WTC11 (cell line): Measurements from ENCODE around the gene RPL29. TPM values are rescaled to one million over a fixed set of nuclear protein-coding genes. Genes with fewer than 3 reads are reported as not detected.

Source experiments
- ATAC-seq: fragments of 200-7000 bp; cut with Tn5 transposase; 2 replicates; pipeline ENCODE4 v1.10.0; 2021; ENCODE audit warnings: mild to moderate bottlenecking, moderate library complexity
- Bru-seq: library from RNA; stranded (reverse); fragments of 400-500 nt; gene quantifications from one replicate; lab custom pipeline; 2021; lab: Mats Ljungman, UMichigan
- CTCF ChIA-PET: fragments of 300-600 bp; sonication (Branson Sonifier 250); formaldehyde crosslinking; loops from one replicate; lab custom pipeline; 2021; ENCODE audit warnings: antibody characterized with exemption; lab: Charles Lee
- POLR2A ChIA-PET: fragments of 350-600 bp; sonication (Branson Sonifier 250); formaldehyde crosslinking; loops from one replicate; lab custom pipeline; 2021; ENCODE audit warnings: antibody characterized with exemption; lab: Charles Lee
- DNase-seq: peaks from one replicate; pipeline ENCODE4 v3.0.0; 2021; ENCODE audit warnings: low spot score
- H3K27ac Mint-ChIP-seq: 2 replicates; pipeline ENCODE4 v1.8.0; 2021; ENCODE audit warnings: mixed read lengths
- H3K27me3 Mint-ChIP-seq: 2 replicates; pipeline ENCODE4 v1.8.0; 2021; ENCODE audit warnings: low read depth, mild to moderate bottlenecking, moderate library complexity, mixed read lengths
- H3K36me3 Mint-ChIP-seq: 2 replicates; pipeline ENCODE4 v1.8.0; 2021; ENCODE audit warnings: mixed read lengths
- H3K4me1 Mint-ChIP-seq: 2 replicates; pipeline ENCODE4 v1.8.0; 2022; ENCODE audit warnings: mixed read lengths
- H3K4me3 Mint-ChIP-seq: 2 replicates; pipeline ENCODE4 v1.8.0; 2021; ENCODE audit warnings: mild to moderate bottlenecking, moderate library complexity, mixed read lengths
- H3K9me3 Mint-ChIP-seq: 2 replicates; pipeline ENCODE4 v1.8.0; 2021; ENCODE audit warnings: mixed read lengths
- ATF1 ChIP-seq: sonication (generic); formaldehyde crosslinking; IDR thresholded peaks from 2 replicates; pipeline ENCODE4 v1.8.1; 2023; ENCODE audit warnings: mild to moderate bottlenecking, moderate library complexity, missing genetic modification reagents
- CREM ChIP-seq: sonication (generic); formaldehyde crosslinking; IDR thresholded peaks from 2 replicates; pipeline ENCODE4 v1.8.1; 2022; ENCODE audit warnings: mild to moderate bottlenecking, missing genetic modification reagents, moderate library complexity
- ESRRA ChIP-seq: sonication (generic); formaldehyde crosslinking; IDR thresholded peaks from 2 replicates; pipeline ENCODE4 v1.8.1; 2022; ENCODE audit warnings: mild to moderate bottlenecking, missing genetic modification reagents, borderline replicate concordance
- ETV6 ChIP-seq: sonication (generic); formaldehyde crosslinking; IDR thresholded peaks from 2 replicates; pipeline ENCODE4 v1.8.1; 2022; ENCODE audit warnings: mild to moderate bottlenecking, missing genetic modification reagents
- KAT7 ChIP-seq: sonication (generic); formaldehyde crosslinking; IDR thresholded peaks from 2 replicates; pipeline ENCODE4 v1.8.1; 2023; ENCODE audit warnings: missing genetic modification reagents, mild to moderate bottlenecking, borderline replicate concordance
- MXD4 ChIP-seq: fragments of 250-450 bp; sonication (Bioruptor Pico); IDR thresholded peaks from 2 replicates; pipeline ENCODE4 v1.8.0; 2021; ENCODE audit warnings: mild to moderate bottlenecking, moderate library complexity, borderline replicate concordance
- NR3C1 ChIP-seq: sonication (generic); formaldehyde crosslinking; conservative IDR thresholded peaks from 2 replicates; pipeline ENCODE4 v1.8.1; 2023; ENCODE audit warnings: low read depth, mild to moderate bottlenecking, missing genetic modification reagents
- PRRX2 ChIP-seq: fragments of 250-450 bp; sonication (Bioruptor Pico); IDR thresholded peaks from 2 replicates; pipeline ENCODE4 v1.8.0; 2021; ENCODE audit warnings: mild to moderate bottlenecking
- TP53 ChIP-seq: sonication (generic); formaldehyde crosslinking; IDR thresholded peaks from 2 replicates; pipeline ENCODE4 v1.8.1; 2023; ENCODE audit warnings: mild to moderate bottlenecking, missing genetic modification reagents
- ZBTB21 ChIP-seq: sonication (generic); formaldehyde crosslinking; IDR thresholded peaks from 2 replicates; pipeline ENCODE4 v1.8.1; 2023; ENCODE audit warnings: mild to moderate bottlenecking, missing genetic modification reagents, borderline replicate concordance
- ZNF121 ChIP-seq: sonication (generic); formaldehyde crosslinking; IDR thresholded peaks from 2 replicates; pipeline ENCODE4 v1.8.0; 2023; ENCODE audit warnings: missing genetic modification reagents
- ZNF219 ChIP-seq: sonication (generic); formaldehyde crosslinking; IDR thresholded peaks from 2 replicates; pipeline ENCODE4 v1.8.0; 2023; ENCODE audit warnings: missing genetic modification reagents, mild to moderate bottlenecking, borderline replicate concordance
- ZNF317 ChIP-seq: sonication (generic); formaldehyde crosslinking; IDR thresholded peaks from 2 replicates; pipeline ENCODE4 v1.8.1; 2023; ENCODE audit warnings: low read depth, mild to moderate bottlenecking, moderate library complexity, missing genetic modification reagents, borderline replicate concordance
- ZNF396 ChIP-seq: fragments of 250-450 bp; sonication (Bioruptor Pico); IDR thresholded peaks from 2 replicates; pipeline ENCODE4 v1.8.0; 2021; ENCODE audit warnings: mild to moderate bottlenecking, moderate library complexity, borderline replicate concordance
- long read RNA-seq, 3 experiments: library from RNA in 1 of 3; library from capped mRNA in 1 of 3; library from polyadenylated mRNA in 1 of 3; unstranded in 2 of 3; stranded (forward) in 1 of 3; transcript quantifications; one replicate each; pipeline ENCODE4 v2.0.0, GENCODE V29; 2021
- total RNA-seq: library from RNA; stranded (reverse); gene quantifications from 3 replicates; pipeline ENCODE4 v1.2.3, GENCODE V29; 2021
- TF ChIP-seq, protein P1 (sequence below): sonication (generic); formaldehyde crosslinking; IDR thresholded peaks from 2 replicates; pipeline ENCODE4 v1.8.1; 2023; ENCODE audit warnings: mild to moderate bottlenecking, missing genetic modification reagents, moderate library complexity
- TF ChIP-seq, protein P2 (sequence below): sonication (generic); formaldehyde crosslinking; IDR thresholded peaks from 2 replicates; pipeline ENCODE4 v1.8.0; 2022; ENCODE audit warnings: missing genetic modification reagents
- TF ChIP-seq, protein P3 (sequence below): fragments of 200-600 bp; IDR thresholded peaks from 2 replicates; pipeline ENCODE4 v1.8.0; 2022; ENCODE audit warnings: antibody characterized with exemption
- TF ChIP-seq, protein P4 (sequence below): sonication (generic); formaldehyde crosslinking; IDR thresholded peaks from 2 replicates; pipeline ENCODE4 v1.8.1; 2022; ENCODE audit warnings: low read depth, mild to moderate bottlenecking, moderate library complexity, missing genetic modification reagents, borderline replicate concordance
- TF ChIP-seq, protein P5 (sequence below): sonication (generic); formaldehyde crosslinking; IDR thresholded peaks from 2 replicates; pipeline ENCODE4 v1.8.0; 2023; ENCODE audit warnings: missing genetic modification reagents
- TF ChIP-seq, protein P6 (sequence below): sonication (generic); formaldehyde crosslinking; IDR thresholded peaks from 2 replicates; pipeline ENCODE4 v1.8.1; 2022; ENCODE audit warnings: low read depth, missing genetic modification reagents, borderline replicate concordance
- TF ChIP-seq, protein P7 (sequence below): sonication (generic); formaldehyde crosslinking; conservative IDR thresholded peaks from 2 replicates; pipeline ENCODE4 v1.8.1; 2023; ENCODE audit warnings: mild to moderate bottlenecking, low read depth, missing genetic modification reagents, moderate library complexity

RPL29 gene
- total RNA-seq: 1,343 to 1,592 TPM (median 1,542 TPM) in 3 replicates
- percentile 99 among the genes with signal in this experiment for Bru-seq, nascent RNA
- long read RNA-seq, experiment 1, transcript RPL29-201 (4 exons, 723 nt): major isoform, 493 of 584 reads
- long read RNA-seq, experiment 1, partial matches to known transcripts: 74 of 584 reads
- long read RNA-seq, experiment 1, other reads (novel, unspliced or antisense): 6 of 584 reads
- long read RNA-seq, experiment 2, transcript RPL29-201 (4 exons, 723 nt): major isoform, 985 of 2,231 reads
- long read RNA-seq, experiment 2, partial matches to known transcripts: 1,042 of 2,231 reads
- long read RNA-seq, experiment 2, other reads (novel, unspliced or antisense): 197 of 2,231 reads
- long read RNA-seq, experiment 3, transcript RPL29-201 (4 exons, 723 nt): minor isoform, 16 of 59 reads
- long read RNA-seq, experiment 3, transcript RPL29-206 (3 exons, 880 nt): major isoform, 23 of 59 reads
- long read RNA-seq, experiment 3, partial matches to known transcripts: 7 of 59 reads
- long read RNA-seq, experiment 3, other reads (novel, unspliced or antisense): 9 of 59 reads

DNA sequence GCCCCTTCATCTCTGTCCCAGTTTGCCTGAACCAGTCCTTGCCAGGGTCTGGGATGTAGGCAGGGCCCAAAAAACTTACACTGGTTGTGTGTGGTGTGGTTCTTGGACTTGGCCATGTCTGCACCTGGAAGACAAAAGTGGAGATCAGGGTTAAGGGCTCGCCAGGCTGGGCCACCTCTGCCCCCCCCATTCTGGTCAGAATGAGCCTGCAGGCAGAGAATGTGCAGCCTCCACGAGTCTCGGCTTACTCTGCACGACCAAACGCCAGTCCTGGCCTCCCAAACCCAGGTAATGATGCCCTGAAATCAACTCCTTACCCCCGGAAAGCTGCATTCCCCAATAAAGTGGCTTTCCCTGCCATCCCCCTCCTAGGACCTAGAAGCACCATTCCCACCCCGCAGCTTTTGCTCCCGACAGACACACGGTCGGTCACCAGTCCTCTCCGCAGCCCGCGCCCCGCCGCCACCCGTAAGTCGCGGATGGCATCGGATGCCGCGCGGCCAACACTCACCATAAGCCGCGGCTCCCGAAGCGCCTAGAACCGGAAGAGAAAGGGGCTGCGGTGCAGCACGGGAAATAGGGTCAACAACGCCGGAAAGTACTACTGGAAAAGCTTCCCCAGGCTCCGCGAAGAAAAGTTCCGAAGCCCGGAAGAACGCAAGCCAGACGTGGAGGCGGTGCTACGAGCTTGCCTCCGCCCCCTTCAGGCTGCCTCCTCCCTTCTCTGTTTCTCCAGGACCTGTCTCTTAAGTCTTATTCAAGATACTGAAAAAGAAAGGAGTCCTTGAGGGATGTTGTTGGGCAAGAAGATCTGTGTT, at the start of gene RPL29:
Gene RPL29, minus strand, starts transcription at position 550 of the 818 bp plus-strand sequence. Its CDS starts 434 bp downstream, at position 116.
- Mint-ChIP-seq H3K27me3 (no peaks in the 10 kb centered on the region), H3K36me3 (peaks cover 46% of the 10 kb centered on the region), H3K4me1 (peaks cover 33% of the 10 kb centered on the region), H3K4me3 (peak within 1 kb of the TSS; percentile 99), H3K9me3 (0 out of 2 replicates have a peak, but pooled peaks cover 2% of the 10 kb centered on the region), H3K27ac (peak within 1 kb of the TSS; percentile 100)
- ChIA-PET CTCF (interaction anchor here (0.7 to 1.7 kb wide), 17 partner anchors 9 to 451 kb away, joined by 3 to 27 read pairs (median 5); partner anchors contain the start of genes ABHD14A, ABHD14B, ACY1 and DUSP7), POLR2A (interaction anchor here (0.5 to 1.9 kb wide), 16 partner anchors 8 to 430 kb away, joined by 3 to 14 read pairs (median 4); partner anchors contain the start of genes ABHD14B, ACY1, GPR62 and PCBP4)
- peak; percentile 92 for DNase-seq
- peak; percentile 85 for ATAC-seq
- no peak for TF ChIP-seq ZNF121 (CRISPR knock-in tag)
- TF ChIP-seq, protein P1, sequence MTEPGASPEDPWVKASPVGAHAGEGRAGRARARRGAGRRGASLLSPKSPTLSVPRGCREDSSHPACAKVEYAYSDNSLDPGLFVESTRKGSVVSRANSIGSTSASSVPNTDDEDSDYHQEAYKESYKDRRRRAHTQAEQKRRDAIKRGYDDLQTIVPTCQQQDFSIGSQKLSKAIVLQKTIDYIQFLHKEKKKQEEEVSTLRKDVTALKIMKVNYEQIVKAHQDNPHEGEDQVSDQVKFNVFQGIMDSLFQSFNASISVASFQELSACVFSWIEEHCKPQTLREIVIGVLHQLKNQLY: no peak
- TF ChIP-seq, protein P2, sequence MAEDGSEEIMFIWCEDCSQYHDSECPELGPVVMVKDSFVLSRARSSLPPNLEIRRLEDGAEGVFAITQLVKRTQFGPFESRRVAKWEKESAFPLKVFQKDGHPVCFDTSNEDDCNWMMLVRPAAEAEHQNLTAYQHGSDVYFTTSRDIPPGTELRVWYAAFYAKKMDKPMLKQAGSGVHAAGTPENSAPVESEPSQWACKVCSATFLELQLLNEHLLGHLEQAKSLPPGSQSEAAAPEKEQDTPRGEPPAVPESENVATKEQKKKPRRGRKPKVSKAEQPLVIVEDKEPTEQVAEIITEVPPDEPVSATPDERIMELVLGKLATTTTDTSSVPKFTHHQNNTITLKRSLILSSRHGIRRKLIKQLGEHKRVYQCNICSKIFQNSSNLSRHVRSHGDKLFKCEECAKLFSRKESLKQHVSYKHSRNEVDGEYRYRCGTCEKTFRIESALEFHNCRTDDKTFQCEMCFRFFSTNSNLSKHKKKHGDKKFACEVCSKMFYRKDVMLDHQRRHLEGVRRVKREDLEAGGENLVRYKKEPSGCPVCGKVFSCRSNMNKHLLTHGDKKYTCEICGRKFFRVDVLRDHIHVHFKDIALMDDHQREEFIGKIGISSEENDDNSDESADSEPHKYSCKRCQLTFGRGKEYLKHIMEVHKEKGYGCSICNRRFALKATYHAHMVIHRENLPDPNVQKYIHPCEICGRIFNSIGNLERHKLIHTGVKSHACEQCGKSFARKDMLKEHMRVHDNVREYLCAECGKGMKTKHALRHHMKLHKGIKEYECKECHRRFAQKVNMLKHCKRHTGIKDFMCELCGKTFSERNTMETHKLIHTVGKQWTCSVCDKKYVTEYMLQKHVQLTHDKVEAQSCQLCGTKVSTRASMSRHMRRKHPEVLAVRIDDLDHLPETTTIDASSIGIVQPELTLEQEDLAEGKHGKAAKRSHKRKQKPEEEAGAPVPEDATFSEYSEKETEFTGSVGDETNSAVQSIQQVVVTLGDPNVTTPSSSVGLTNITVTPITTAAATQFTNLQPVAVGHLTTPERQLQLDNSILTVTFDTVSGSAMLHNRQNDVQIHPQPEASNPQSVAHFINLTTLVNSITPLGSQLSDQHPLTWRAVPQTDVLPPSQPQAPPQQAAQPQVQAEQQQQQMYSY (CRISPR knock-in tag): 0 out of 2 replicates have a peak, but pooled peaks have one; percentile 23
- TF ChIP-seq, protein P3, sequence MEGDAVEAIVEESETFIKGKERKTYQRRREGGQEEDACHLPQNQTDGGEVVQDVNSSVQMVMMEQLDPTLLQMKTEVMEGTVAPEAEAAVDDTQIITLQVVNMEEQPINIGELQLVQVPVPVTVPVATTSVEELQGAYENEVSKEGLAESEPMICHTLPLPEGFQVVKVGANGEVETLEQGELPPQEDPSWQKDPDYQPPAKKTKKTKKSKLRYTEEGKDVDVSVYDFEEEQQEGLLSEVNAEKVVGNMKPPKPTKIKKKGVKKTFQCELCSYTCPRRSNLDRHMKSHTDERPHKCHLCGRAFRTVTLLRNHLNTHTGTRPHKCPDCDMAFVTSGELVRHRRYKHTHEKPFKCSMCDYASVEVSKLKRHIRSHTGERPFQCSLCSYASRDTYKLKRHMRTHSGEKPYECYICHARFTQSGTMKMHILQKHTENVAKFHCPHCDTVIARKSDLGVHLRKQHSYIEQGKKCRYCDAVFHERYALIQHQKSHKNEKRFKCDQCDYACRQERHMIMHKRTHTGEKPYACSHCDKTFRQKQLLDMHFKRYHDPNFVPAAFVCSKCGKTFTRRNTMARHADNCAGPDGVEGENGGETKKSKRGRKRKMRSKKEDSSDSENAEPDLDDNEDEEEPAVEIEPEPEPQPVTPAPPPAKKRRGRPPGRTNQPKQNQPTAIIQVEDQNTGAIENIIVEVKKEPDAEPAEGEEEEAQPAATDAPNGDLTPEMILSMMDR: no peak
- TF ChIP-seq, protein P4, sequence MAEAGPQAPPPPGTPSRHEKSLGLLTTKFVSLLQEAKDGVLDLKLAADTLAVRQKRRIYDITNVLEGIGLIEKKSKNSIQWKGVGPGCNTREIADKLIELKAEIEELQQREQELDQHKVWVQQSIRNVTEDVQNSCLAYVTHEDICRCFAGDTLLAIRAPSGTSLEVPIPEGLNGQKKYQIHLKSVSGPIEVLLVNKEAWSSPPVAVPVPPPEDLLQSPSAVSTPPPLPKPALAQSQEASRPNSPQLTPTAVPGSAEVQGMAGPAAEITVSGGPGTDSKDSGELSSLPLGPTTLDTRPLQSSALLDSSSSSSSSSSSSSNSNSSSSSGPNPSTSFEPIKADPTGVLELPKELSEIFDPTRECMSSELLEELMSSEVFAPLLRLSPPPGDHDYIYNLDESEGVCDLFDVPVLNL (CRISPR knock-in tag): no peak
- TF ChIP-seq, protein P5, sequence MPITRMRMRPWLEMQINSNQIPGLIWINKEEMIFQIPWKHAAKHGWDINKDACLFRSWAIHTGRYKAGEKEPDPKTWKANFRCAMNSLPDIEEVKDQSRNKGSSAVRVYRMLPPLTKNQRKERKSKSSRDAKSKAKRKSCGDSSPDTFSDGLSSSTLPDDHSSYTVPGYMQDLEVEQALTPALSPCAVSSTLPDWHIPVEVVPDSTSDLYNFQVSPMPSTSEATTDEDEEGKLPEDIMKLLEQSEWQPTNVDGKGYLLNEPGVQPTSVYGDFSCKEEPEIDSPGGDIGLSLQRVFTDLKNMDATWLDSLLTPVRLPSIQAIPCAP (CRISPR knock-in tag): peak; percentile 65; the same call in 1 of the 2 replicates
- TF ChIP-seq ETV6 (CRISPR knock-in tag): peak; percentile 87; the same call in 1 of the 2 replicates
- no peak for TF ChIP-seq PRRX2 (CRISPR knock-in tag)
- TF ChIP-seq CREM (CRISPR knock-in tag): no peak
- TF ChIP-seq ZNF219 (CRISPR knock-in tag): no peak
- peak; percentile 61; the same call in 1 of the 2 replicates for TF ChIP-seq TP53
- no peak for TF ChIP-seq ESRRA (CRISPR knock-in tag)
- no peak; the same call in 1 of the 2 replicates for TF ChIP-seq ATF1 (CRISPR knock-in tag)
- peak; percentile 85; the same call in 1 of the 2 replicates for TF ChIP-seq KAT7 (CRISPR knock-in tag)
- 0 out of 2 replicates have a peak, but pooled peaks have one; percentile 48 for TF ChIP-seq ZBTB21
- no peak for TF ChIP-seq MXD4 (CRISPR knock-in tag)
- TF ChIP-seq NR3C1 (CRISPR knock-in tag): no peak
- no peak for TF ChIP-seq ZNF396 (CRISPR knock-in tag)
- TF ChIP-seq, protein P6, sequence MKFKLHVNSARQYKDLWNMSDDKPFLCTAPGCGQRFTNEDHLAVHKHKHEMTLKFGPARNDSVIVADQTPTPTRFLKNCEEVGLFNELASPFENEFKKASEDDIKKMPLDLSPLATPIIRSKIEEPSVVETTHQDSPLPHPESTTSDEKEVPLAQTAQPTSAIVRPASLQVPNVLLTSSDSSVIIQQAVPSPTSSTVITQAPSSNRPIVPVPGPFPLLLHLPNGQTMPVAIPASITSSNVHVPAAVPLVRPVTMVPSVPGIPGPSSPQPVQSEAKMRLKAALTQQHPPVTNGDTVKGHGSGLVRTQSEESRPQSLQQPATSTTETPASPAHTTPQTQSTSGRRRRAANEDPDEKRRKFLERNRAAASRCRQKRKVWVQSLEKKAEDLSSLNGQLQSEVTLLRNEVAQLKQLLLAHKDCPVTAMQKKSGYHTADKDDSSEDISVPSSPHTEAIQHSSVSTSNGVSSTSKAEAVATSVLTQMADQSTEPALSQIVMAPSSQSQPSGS (CRISPR knock-in tag): no peak
- TF ChIP-seq, protein P7, sequence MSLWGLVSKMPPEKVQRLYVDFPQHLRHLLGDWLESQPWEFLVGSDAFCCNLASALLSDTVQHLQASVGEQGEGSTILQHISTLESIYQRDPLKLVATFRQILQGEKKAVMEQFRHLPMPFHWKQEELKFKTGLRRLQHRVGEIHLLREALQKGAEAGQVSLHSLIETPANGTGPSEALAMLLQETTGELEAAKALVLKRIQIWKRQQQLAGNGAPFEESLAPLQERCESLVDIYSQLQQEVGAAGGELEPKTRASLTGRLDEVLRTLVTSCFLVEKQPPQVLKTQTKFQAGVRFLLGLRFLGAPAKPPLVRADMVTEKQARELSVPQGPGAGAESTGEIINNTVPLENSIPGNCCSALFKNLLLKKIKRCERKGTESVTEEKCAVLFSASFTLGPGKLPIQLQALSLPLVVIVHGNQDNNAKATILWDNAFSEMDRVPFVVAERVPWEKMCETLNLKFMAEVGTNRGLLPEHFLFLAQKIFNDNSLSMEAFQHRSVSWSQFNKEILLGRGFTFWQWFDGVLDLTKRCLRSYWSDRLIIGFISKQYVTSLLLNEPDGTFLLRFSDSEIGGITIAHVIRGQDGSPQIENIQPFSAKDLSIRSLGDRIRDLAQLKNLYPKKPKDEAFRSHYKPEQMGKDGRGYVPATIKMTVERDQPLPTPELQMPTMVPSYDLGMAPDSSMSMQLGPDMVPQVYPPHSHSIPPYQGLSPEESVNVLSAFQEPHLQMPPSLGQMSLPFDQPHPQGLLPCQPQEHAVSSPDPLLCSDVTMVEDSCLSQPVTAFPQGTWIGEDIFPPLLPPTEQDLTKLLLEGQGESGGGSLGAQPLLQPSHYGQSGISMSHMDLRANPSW (CRISPR knock-in tag): no peak
- no peak for TF ChIP-seq ZNF317 (CRISPR knock-in tag)
